Spleen (tissue), 11 donors: ENCODE measurements around the gene BCL11B. TPM values are rescaled to one million over a fixed set of nuclear protein-coding genes. Genes with fewer than 3 reads are reported as not detected.

Experiments
- DNase-seq: peaks from one replicate; pipeline ENCODE4 v3.0.0-alpha.2; 2020
- H3K27ac ChIP-seq, 8 donors: fragments of 200-600 bp; sonication (generic) in 7 of 8; 1 replicate in 4 of 8; 2 replicates in 4 of 8; pipeline versions ENCODE4 v1.5.0 to v1.8.0; 2016 to 2021; ENCODE audit warnings: inconsistent platforms in 4 of 8, mild to moderate bottlenecking in 4 of 8, moderate library complexity in 1 of 8
- H3K27me3 ChIP-seq, 7 donors: fragments of 200-600 bp; sonication (generic) in 6 of 7; replicated peaks in 1 of 7; 1 replicate in 4 of 7; 2 replicates in 3 of 7; pipeline versions ENCODE4 v1.5.0 to v1.8.0; 2016 to 2021; ENCODE audit warnings: inconsistent platforms in 3 of 7, mild to moderate bottlenecking in 1 of 7
- H3K36me3 ChIP-seq, 6 donors: fragments of 200-600 bp; sonication (generic) in 5 of 6; 1 replicate in 4 of 6; 2 replicates in 2 of 6; pipeline versions ENCODE4 v1.5.0 to v1.8.0; 2016 to 2021; ENCODE audit warnings: inconsistent platforms in 2 of 6
- H3K4me1 ChIP-seq, 6 donors: fragments of 200-600 bp; sonication (generic) in 5 of 6; 1 replicate in 3 of 6; 2 replicates in 3 of 6; pipeline versions ENCODE4 v1.5.0 to v1.8.0; 2016 to 2021; ENCODE audit warnings: inconsistent platforms in 3 of 6
- H3K4me3 ChIP-seq, 8 donors: fragments of 200-600 bp; sonication (generic) in 7 of 8; 1 replicate in 4 of 8; 2 replicates in 4 of 8; pipeline versions ENCODE4 v1.5.0 to v1.8.0; 2016 to 2021; ENCODE audit warnings: inconsistent platforms in 4 of 8, mild to moderate bottlenecking in 4 of 8, moderate library complexity in 2 of 8
- H3K9me3 ChIP-seq, 8 donors: fragments of 200-600 bp; sonication (generic) in 7 of 8; 1 replicate in 4 of 8; 2 replicates in 4 of 8; pipeline versions ENCODE4 v1.5.0 to v1.8.0; 2016 to 2021; ENCODE audit warnings: inconsistent platforms in 4 of 8
- CTCF ChIP-seq, 11 experiments: fragments of 200-600 bp in 7 of 11; fragments of 450-650 bp in 4 of 11; sonication (generic) in 4 of 11; IDR thresholded peaks in 8 of 11; conservative IDR thresholded peaks in 3 of 11; 1 replicate in 7 of 11; 2 replicates in 4 of 11; pipeline versions ENCODE4 v1.4.0 to v1.8.0; 2016 to 2021; ENCODE audit warnings: antibody characterized with exemption in 11 of 11, inconsistent platforms in 4 of 11, mild to moderate bottlenecking in 1 of 11
- POLR2A ChIP-seq, 3 donors: fragments of 450-650 bp; IDR thresholded peaks; one replicate each; pipeline ENCODE4 v1.5.1; 2017; ENCODE audit warnings: antibody characterized with exemption in 3 of 3, mild to moderate bottlenecking in 1 of 3
- POLR2AphosphoS5 ChIP-seq, 3 donors: sonication (generic); formaldehyde crosslinking; IDR thresholded peaks; one replicate each; pipeline ENCODE4 v1.5.1; 2017; ENCODE audit warnings: antibody characterized with exemption in 3 of 3
- WGBS, 5 donors: extraction: QIAGEN DNeasy Blood & Tissue Kit in 3 of 5; methylation state at CpG; one replicate each; pipeline versions ENCODE4 v1.1.5 to v1.1.7; 2013 to 2018; 5-methylcytosine and 5-hydroxymethylcytosine counted together
- intact Hi-C: fragments of 100-400 bp; cut with DNase I; formaldehyde crosslinking; loops from one replicate; pipeline ENCODE4 v1.15.0; 2023; ENCODE audit warnings: low total_unique reads
- polyA plus RNA-seq, 3 donors: library from polyadenylated mRNA; stranded (reverse); fragments of 200-250 nt; gene quantifications; one replicate each; pipeline ENCODE4 v1.2.1, GENCODE V29; 2013
- total RNA-seq, 7 donors: library from RNA; depleted of rRNA in 3 of 7; stranded (reverse); fragments of >200 nt in 3 of 7; fragmentation: NEBNext Ultra II Directional in 4 of 7; extraction: Animal tissue kit (Norgen Biotek cat#: 25700) in 4 of 7; gene quantifications; one replicate each; pipeline versions ENCODE4 v1.1.0 to v1.2.1, GENCODE V29; 2016 to 2021
- donor health status: healthy with polysubstance abuse.
- donor health status: DM: no; HTN: no; CAD: no; lungs with moderate emphysema.
- donor health status: DM: no; HTN: no; CAD: no.
- donor health status: Bipolar disorder and iron deficiency.
- donor health status: healthy.
- donor health status: DM: no; HTN: no; CAD: no.
- donor health status: DM: yes; HTN: yes; CAD: no.

The BCL11B gene
- total and polyA plus RNA-seq, 10 donors, result 0.74 to 21.1 (median 11.4) TPM

GRCh38 chr14:99280066-99280731 is 8.2 kb upstream of the BCL11B start:
- H3K27ac ChIP-seq, result no peak overlapping the region
- no peak for TF ChIP-seq POLR2A (IDR thresholded peaks at IDR 0.05)
- no peak for TF ChIP-seq CTCF (IDR thresholded peaks at IDR 0.05 in 8 of 11, conservative IDR thresholded peaks at IDR 0.05 in 3 of 11)
- TF ChIP-seq POLR2AphosphoS5 (IDR thresholded peaks at IDR 0.05), result no peak
- 78 to 89% (median 84%) methylated on average over 16 to 19 of the region's 19 CpGs for WGBS, 5 donors
- H3K4me3 ChIP-seq, result no peak overlapping the region
- H3K4me1 ChIP-seq, result peaks cover 0 to under 1% (median 0%) of the 10 kb centered on the region in 6 donors
- no peaks in the 10 kb centered on the region for H3K36me3 ChIP-seq
- intact Hi-C loops, result no loop called here
- no peaks in the 10 kb centered on the region for H3K9me3 ChIP-seq
- peaks cover 0 to 85% (median 16%) of the 10 kb centered on the region in 7 donors for H3K27me3 ChIP-seq
- DNase-seq, result no peak

- intact Hi-C loops, result no loop called here
- Histone ChIP-seq H3K9me3 (no peaks in the 10 kb centered on the region), H3K36me3 (no peaks in the 10 kb centered on the region), H3K4me1 (peaks cover under 1 to 14% (median 9%) of the 10 kb centered on the region in 6 donors), H3K27me3 (peaks cover 0 to 87% (median 25%) of the 10 kb centered on the region in 7 donors), H3K27ac (no peak overlapping the region), H3K4me3 (no peak overlapping the region)
- DNase-seq, result no peak
- WGBS, 5 donors, result 73 to 88% (median 85%) methylated on average over 6 of the region's 6 CpGs
- TF ChIP-seq POLR2AphosphoS5 (IDR thresholded peaks at IDR 0.05), result no peak
- TF ChIP-seq CTCF (IDR thresholded peaks at IDR 0.05 in 8 of 11, conservative IDR thresholded peaks at IDR 0.05 in 3 of 11), result no peak
- no peak for TF ChIP-seq POLR2A (IDR thresholded peaks at IDR 0.05)
Observed at GRCh38 chr14:99278836-99279235, 6.8 kb upstream of the BCL11B start.

- H3K27me3 ChIP-seq, result peaks cover 5 to 94% (median 38%) of the 10 kb centered on the region in 7 donors
- H3K9me3 ChIP-seq, result no peaks in the 10 kb centered on the region
- no peak overlapping the region for H3K27ac ChIP-seq
- peaks cover 8 to 27% (median 22%) of the 10 kb centered on the region in 6 donors for H3K4me1 ChIP-seq
- TF ChIP-seq POLR2A (IDR thresholded peaks at IDR 0.05) (no peak), CTCF (IDR thresholded peaks at IDR 0.05 in 8 of 11, conservative IDR thresholded peaks at IDR 0.05 in 3 of 11) (no peak), POLR2AphosphoS5 (IDR thresholded peaks at IDR 0.05) (no peak)
- no peak overlapping the region for H3K4me3 ChIP-seq
- intact Hi-C loops, result no loop called here
- H3K36me3 ChIP-seq, result no peaks in the 10 kb centered on the region
- 38 to 44% (median 39%) methylated on average over 2 of the region's 2 CpGs for WGBS, 5 donors
- no peak for DNase-seq
Observed at GRCh38 chr14:99277530-99277929, 5.5 kb upstream of the BCL11B start.

GRCh38 chr14:99276482-99276881 is 4.5 kb upstream of the BCL11B start:
- Histone ChIP-seq H3K4me1 (peaks cover 8 to 37% (median 32%) of the 10 kb centered on the region in 6 donors), H3K36me3 (no peaks in the 10 kb centered on the region), H3K27me3 (peaks cover 5 to 97% (median 47%) of the 10 kb centered on the region in 7 donors), H3K4me3 (no peak overlapping the region), H3K9me3 (no peaks in the 10 kb centered on the region), H3K27ac (no peak overlapping the region)
- intact Hi-C loops, result no loop called here
- TF ChIP-seq CTCF (IDR thresholded peaks at IDR 0.05 in 8 of 11, conservative IDR thresholded peaks at IDR 0.05 in 3 of 11) (no peak), POLR2A (IDR thresholded peaks at IDR 0.05) (no peak), POLR2AphosphoS5 (IDR thresholded peaks at IDR 0.05) (no peak)
- WGBS, 5 donors, result 41 to 66% (median 60%) methylated on average over 2 of the region's 2 CpGs
- DNase-seq, result no peak
